HepG2 (cell line): ENCODE data around the gene CLRN3. TPM values are rescaled to one million over a fixed set of nuclear protein-coding genes. Genes with fewer than 3 reads are reported as not detected.

Source experiments
- ATAC-seq: fragments of 200-7000 bp; cut with Tn5 transposase; 3 replicates; pipeline ENCODE4 v1.9.1; 2020; ENCODE audit warnings: mild to moderate bottlenecking, moderate library complexity
- BruUV-seq: library from RNA; stranded (reverse); fragments of 400-500 nt; replicated peaks from 2 replicates; lab custom pipeline; 2021; lab: Mats Ljungman, UMichigan
- CTCF ChIA-PET: fragments of 300-600 bp; formaldehyde crosslinking; extraction: SDS; loops from one replicate; lab custom pipeline; 2021; ENCODE audit warnings: low total read pairs, inconsistent platforms, low intra/inter-chr PET ratio; lab: Yijun Ruan, JAX
- POLR2A ChIA-PET: fragments of 350-600 bp; sonication (Branson Sonifier 250); formaldehyde crosslinking; loops from one replicate; lab custom pipeline; 2020; ENCODE audit warnings: antibody characterized with exemption, inconsistent platforms; lab: Yijun Ruan, JAX
- DNase-seq: peaks from one replicate; pipeline ENCODE4 v3.0.0-alpha.2; 2015; ENCODE audit warnings: low spot score
- FAIRE-seq: peaks from 3 replicates; lab custom pipeline; 2011; peaks lifted over from hg19 to GRCh38; lab: Jason Lieb, UNC
- H2AFZ ChIP-seq: one replicate; pipeline ENCODE4 v1.6.1; 2011; ENCODE audit warnings: low read length, inconsistent platforms
- H3K27ac ChIP-seq: fragments of 300-600 bp; 3 replicates; pipeline ENCODE4 v1.8.0; 2011; ENCODE audit warnings: mixed run types, mild to moderate bottlenecking, mixed read lengths, low read length, inconsistent platforms; ENCODE audit not compliant: insufficient read depth; ENCODE audit errors: extremely low read length
- H3K27me3 ChIP-seq, 2 experiments: fragments of 200-600 bp in 1 of 2; 2 replicates in 1 of 2; 3 replicates in 1 of 2; pipeline versions ENCODE4 v1.6.0 to v1.8.0; 2011; ENCODE audit warnings: low read length in 2 of 2, mild to moderate bottlenecking in 2 of 2, moderate library complexity in 2 of 2, inconsistent platforms in 1 of 2; ENCODE audit not compliant: insufficient read depth in 2 of 2, control insufficient read depth in 1 of 2
- H3K36me3 ChIP-seq, 2 experiments: fragments of 200-600 bp in 1 of 2; replicated peaks in 1 of 2; 2 replicates in 1 of 2; 3 replicates in 1 of 2; pipeline versions ENCODE4 v1.5.1 to v1.8.0; 2011; ENCODE audit warnings: low read length in 2 of 2, inconsistent platforms in 1 of 2; ENCODE audit not compliant: insufficient read depth in 2 of 2, control insufficient read depth in 1 of 2
- H3K4me1 ChIP-seq: 2 replicates; pipeline ENCODE4 v1.5.1; 2012; ENCODE audit warnings: low read length, inconsistent platforms; ENCODE audit not compliant: insufficient read depth
- H3K4me2 ChIP-seq: 2 replicates; pipeline ENCODE4 v1.6.0; 2011; ENCODE audit warnings: low read depth, low read length, inconsistent platforms
- H3K4me3 ChIP-seq, 3 experiments: fragments of 200-600 bp in 1 of 3; sonication (generic), shearing (Covaris generic) in 1 of 3; replicated peaks in 1 of 3; 2 replicates each; pipeline ENCODE4 v1.5.1; 2011 to 2016; ENCODE audit warnings: low read length in 3 of 3, inconsistent platforms in 2 of 3, low read depth in 2 of 3, mild to moderate bottlenecking in 2 of 3, control low read depth in 1 of 3, mixed read lengths in 1 of 3; ENCODE audit not compliant: insufficient read depth in 1 of 3
- H3K79me2 ChIP-seq: one replicate; pipeline ENCODE4 v1.6.1; 2011; ENCODE audit warnings: low read length, inconsistent platforms; ENCODE audit not compliant: insufficient read depth
- H3K9ac ChIP-seq: 2 replicates; pipeline ENCODE4 v1.6.0; 2011; ENCODE audit warnings: mild to moderate bottlenecking, low read depth, low read length, inconsistent platforms; ENCODE audit not compliant: insufficient read depth
- H3K9me3 ChIP-seq: 2 replicates; pipeline ENCODE4 v1.5.1; 2012; ENCODE audit warnings: mild to moderate bottlenecking, low read length
- H4K20me1 ChIP-seq: 2 replicates; pipeline ENCODE4 v1.6.0; 2011; ENCODE audit warnings: inconsistent platforms, mild to moderate bottlenecking, low read length, moderate library complexity; ENCODE audit not compliant: insufficient read depth
- BRD4 ChIP-seq: sonication (generic); formaldehyde crosslinking; IDR thresholded peaks from 2 replicates; pipeline ENCODE4 v1.4.0; 2020; ENCODE audit warnings: missing genetic modification reagents
- FOXJ3 ChIP-seq: sonication (generic); formaldehyde crosslinking; IDR thresholded peaks from 2 replicates; pipeline ENCODE4 v1.4.0; 2020; ENCODE audit warnings: missing genetic modification reagents, mild to moderate bottlenecking, borderline replicate concordance
- SRSF9 ChIP-seq: fragments of 200-400 bp; formaldehyde crosslinking; IDR thresholded peaks from 2 replicates; pipeline ENCODE4 v1.6.1; 2018; ENCODE audit warnings: borderline replicate concordance, mild to moderate bottlenecking, low read depth, low read length; ENCODE audit not compliant: insufficient read depth, poor library complexity, severe bottlenecking
- SSRP1 ChIP-seq: IDR thresholded peaks from 2 replicates; pipeline ENCODE4 v1.6.1; 2016; ENCODE audit warnings: control low read depth
- THYN1 ChIP-seq: sonication (generic); formaldehyde crosslinking; IDR thresholded peaks from 2 replicates; pipeline ENCODE4 v1.8.1; 2023; ENCODE audit warnings: low read depth, mild to moderate bottlenecking, moderate library complexity, missing genetic modification reagents, borderline replicate concordance
- ZFP37 ChIP-seq: sonication (generic); formaldehyde crosslinking; IDR thresholded peaks from 2 replicates; pipeline ENCODE4 v1.4.0; 2020; ENCODE audit warnings: missing genetic modification reagents, borderline replicate concordance
- ZNF12 ChIP-seq: sonication (generic); formaldehyde crosslinking; IDR thresholded peaks from 2 replicates; pipeline ENCODE4 v1.5.0; 2020; ENCODE audit warnings: missing genetic modification reagents
- ZNF343 ChIP-seq: sonication (generic); formaldehyde crosslinking; IDR thresholded peaks from 2 replicates; pipeline ENCODE4 v1.4.0; 2020; ENCODE audit warnings: mild to moderate bottlenecking, missing genetic modification reagents
- ZNF598 ChIP-seq: sonication (generic); formaldehyde crosslinking; IDR thresholded peaks from 2 replicates; pipeline ENCODE4 v1.5.1; 2020; ENCODE audit warnings: mild to moderate bottlenecking, missing genetic modification reagents, borderline replicate concordance
- WGBS: methylation state at CpG from one replicate; pipeline ENCODE4 v1.1.6; 2017; ENCODE audit warnings: low lambda C conversion rate; 5-methylcytosine and 5-hydroxymethylcytosine counted together
- in situ Hi-C: cut with HindIII; loops from 2 replicates; pipeline ENCODE4 v1.10.0; 2017; ENCODE audit warnings: low pct_unique_long_range_greater_than_20kb; ENCODE audit not compliant: extremely low pct_ligation_motif_present
- intact Hi-C: fragments of 100-400 bp; cut with micrococcal nuclease; formaldehyde crosslinking; loops from one replicate; pipeline ENCODE4 v1.10.0; 2022; ENCODE audit not compliant: unreplicated experiment
- polyA plus RNA-seq, 8 experiments: library from polyadenylated mRNA; depleted of rRNA in 3 of 8; stranded (reverse) in 7 of 8; unstranded in 1 of 8; fragments of >200 nt; fragmentation: Illumina TruSeq in 4 of 8; extraction: Trizol in 4 of 8; gene quantifications; 2 replicates each; pipeline versions ENCODE4 v1.2.1 to v1.2.3, GENCODE V29; 2011 to 2016; ENCODE audit warnings: low read depth in 4 of 8, missing spikeins in 1 of 8, mixed read lengths in 1 of 8; ENCODE audit not compliant: insufficient read depth in 1 of 8
- total RNA-seq, 5 experiments: library from RNA; depleted of rRNA; stranded (reverse); fragments of >200 nt; fragmentation: Illumina TruSeq; extraction: Trizol; gene quantifications; 2 replicates each; pipeline ENCODE4 v1.2.3, GENCODE V29; 2016; ENCODE audit warnings: low read depth in 1 of 5
- TF ChIP-seq, protein P1 (sequence below): sonication (generic); formaldehyde crosslinking; IDR thresholded peaks from 2 replicates; pipeline ENCODE4 v1.4.0; 2020; ENCODE audit warnings: missing genetic modification reagents, borderline replicate concordance

The CLRN3 gene
- total and polyA plus RNA-seq, 2 of the 13 experiments (the other 11 are each of a cell fraction or from before 2014, with no cell fraction given): not detected

DNA sequence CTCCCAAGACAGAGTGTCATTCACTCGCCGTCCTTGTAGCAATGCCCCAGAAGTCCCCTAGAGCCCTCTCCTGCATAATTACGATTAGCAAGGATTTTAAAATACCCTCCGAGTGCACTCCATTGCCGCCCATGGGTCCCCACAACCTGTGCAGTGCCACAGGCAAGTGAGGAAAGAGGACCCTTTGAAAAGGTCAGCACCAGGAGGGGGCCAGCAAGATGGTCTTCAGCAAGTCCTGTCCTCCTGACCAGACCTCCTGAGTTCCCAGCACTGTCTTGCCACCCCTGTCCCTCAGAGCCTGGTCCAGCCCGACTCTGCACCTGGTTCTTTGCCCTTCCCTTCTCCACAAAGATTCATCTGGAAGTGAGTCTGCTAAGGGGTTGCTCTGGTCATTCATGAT, 32.1 kb downstream of the CLRN3 start:
- H4K20me1 ChIP-seq: no peaks in the 10 kb centered on the region
- H3K79me2 ChIP-seq: no peaks in the 10 kb centered on the region
- no peaks in the 10 kb centered on the region for H3K27me3 ChIP-seq
- H3K4me2 ChIP-seq: no peak overlapping the region
- DNase-seq (no peak), ATAC-seq (no peak), FAIRE-seq (no peak)
- in situ Hi-C loops (loop anchor here (25.0 kb wide), 1 partner anchor 623 kb away; no protein-coding TSS in a partner anchor), intact Hi-C loops (no loop called here)
- BruUV-seq: no TSS peak
- WGBS: 0% methylated on average over 1 of the region's 6 CpGs
- no peaks in the 10 kb centered on the region for H3K4me1 ChIP-seq
- H3K9me3 ChIP-seq: peaks cover 26% of the 10 kb centered on the region
- no peak for TF ChIP-seq SRSF9
- TF ChIP-seq BRD4 (CRISPR knock-in tag): no peak
- no peak for TF ChIP-seq FOXJ3 (CRISPR knock-in tag)
- no peak for TF ChIP-seq ZNF598 (CRISPR knock-in tag)
- no peak for TF ChIP-seq ZNF343
- TF ChIP-seq ZFP37: no peak
- TF ChIP-seq ZNF12: no peak
- no peak for TF ChIP-seq SSRP1 (CRISPR knock-in tag)
- no peak for TF ChIP-seq THYN1
- TF ChIP-seq, protein P1, sequence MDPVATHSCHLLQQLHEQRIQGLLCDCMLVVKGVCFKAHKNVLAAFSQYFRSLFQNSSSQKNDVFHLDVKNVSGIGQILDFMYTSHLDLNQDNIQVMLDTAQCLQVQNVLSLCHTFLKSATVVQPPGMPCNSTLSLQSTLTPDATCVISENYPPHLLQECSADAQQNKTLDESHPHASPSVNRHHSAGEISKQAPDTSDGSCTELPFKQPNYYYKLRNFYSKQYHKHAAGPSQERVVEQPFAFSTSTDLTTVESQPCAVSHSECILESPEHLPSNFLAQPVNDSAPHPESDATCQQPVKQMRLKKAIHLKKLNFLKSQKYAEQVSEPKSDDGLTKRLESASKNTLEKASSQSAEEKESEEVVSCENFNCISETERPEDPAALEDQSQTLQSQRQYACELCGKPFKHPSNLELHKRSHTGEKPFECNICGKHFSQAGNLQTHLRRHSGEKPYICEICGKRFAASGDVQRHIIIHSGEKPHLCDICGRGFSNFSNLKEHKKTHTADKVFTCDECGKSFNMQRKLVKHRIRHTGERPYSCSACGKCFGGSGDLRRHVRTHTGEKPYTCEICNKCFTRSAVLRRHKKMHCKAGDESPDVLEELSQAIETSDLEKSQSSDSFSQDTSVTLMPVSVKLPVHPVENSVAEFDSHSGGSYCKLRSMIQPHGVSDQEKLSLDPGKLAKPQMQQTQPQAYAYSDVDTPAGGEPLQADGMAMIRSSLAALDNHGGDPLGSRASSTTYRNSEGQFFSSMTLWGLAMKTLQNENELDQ: no peak
- H3K4me3 ChIP-seq: no peak overlapping the region
- H2AFZ ChIP-seq: no peak overlapping the region
- H3K36me3 ChIP-seq: no peaks in the 10 kb centered on the region
- CTCF ChIA-PET: no interaction called here
- H3K27ac ChIP-seq: no peak overlapping the region
- no peak overlapping the region for H3K9ac ChIP-seq
- POLR2A ChIA-PET: no interaction called here
